Measurements from ENCODE around the gene TRIM65. TPM values are rescaled to one million over a fixed set of nuclear protein-coding genes. Genes with fewer than 3 reads are reported as not detected.
A peak's percentile ranks its signal among the peaks of the same experiment; 100 is the strongest.

TRIM65 gene
- total and polyA plus RNA-seq, 2 of the 13 experiments (the other 11 are each of a cell fraction or from before 2014, with no cell fraction given), result 10.3 to 22.4 TPM

- TF ChIP-seq PBX2 (CRISPR knock-in tag; IDR thresholded peaks at IDR 0.05) (no peak), ZNF597 (CRISPR knock-in tag; IDR thresholded peaks at IDR 0.05) (0 out of 2 replicates have a peak, but pooled peaks have one; percentile 67), USF2 (IDR thresholded peaks at IDR 0.05; ENCODE audit: low read depth, low read length) (no peak), USF2 (CRISPR knock-in tag; IDR thresholded peaks at IDR 0.05; ENCODE audit: borderline replicate concordance) (no peak), ZNF3 (CRISPR knock-in tag; IDR thresholded peaks at IDR 0.05) (peak; percentile 58; the same call in 1 of the 2 replicates), NFE2L2 (IDR thresholded peaks at IDR 0.05; ENCODE audit: low read length) (no peak), HMG20B (CRISPR knock-in tag; conservative IDR thresholded peaks at IDR 0.05) (0 out of 2 replicates have a peak, but pooled peaks have one; percentile 15), ZNF530 (CRISPR knock-in tag; IDR thresholded peaks at IDR 0.05; ENCODE audit: low read depth) (no peak), E2F5 (CRISPR knock-in tag; conservative IDR thresholded peaks at IDR 0.05) (peak; percentile 75), ZBTB8A (CRISPR knock-in tag; IDR thresholded peaks at IDR 0.05; ENCODE audit: borderline replicate concordance, low read depth) (0 out of 2 replicates have a peak, but pooled peaks have one; percentile 12), ZNF7 (CRISPR knock-in tag; IDR thresholded peaks at IDR 0.05) (no peak), THAP7 (CRISPR knock-in tag; IDR thresholded peaks at IDR 0.05) (0 out of 2 replicates have a peak, but pooled peaks have one; percentile 22), BHLHE40 (IDR thresholded peaks at IDR 0.05; ENCODE audit: low read length) (peak; percentile 55), PBX3 (CRISPR knock-in tag; IDR thresholded peaks at IDR 0.05; ENCODE audit: borderline replicate concordance) (peak; percentile 79; the same call in 1 of the 2 replicates), ZNF580 (CRISPR knock-in tag; IDR thresholded peaks at IDR 0.05; ENCODE audit: borderline replicate concordance, low read depth) (peak; percentile 59; the same call in 1 of the 2 replicates), ZNF687 (CRISPR knock-in tag; IDR thresholded peaks at IDR 0.05) (peak; percentile 76)
Observed at GRCh38 chr17:75877752-75878173, 19.0 kb downstream of the TRIM65 start (continued).

All from HepG2 (cell line).